ENCODE measurements around the gene NAV2. TPM values are rescaled to one million over a fixed set of nuclear protein-coding genes. Genes with fewer than 3 reads are reported as not detected.

NAV2 gene
- total RNA-seq, 1 donor from 2014 or later = 9.6 TPM

GRCh38 chr11:19961225-19961624 lies 248.6 kb downstream of the NAV2 start:
- H3K4me3 ChIP-seq = no peak overlapping the region
- H2AFZ ChIP-seq (replicated peaks) = no peak overlapping the region
- H3K9ac ChIP-seq = no peak overlapping the region
- Mint-ChIP-seq H3K27ac (no peak overlapping the region), H3K4me1 (peaks cover 20% of the 10 kb centered on the region), H3K9me3 (no peaks in the 10 kb centered on the region), H3K36me3 (peaks cover 11% of the 10 kb centered on the region), H3K4me3 (no peak overlapping the region), H3K27me3 (ENCODE audit: insufficient read depth, low read depth) (peaks cover 3% of the 10 kb centered on the region)
- no peak overlapping the region for H3K27ac ChIP-seq
- H3F3A ChIP-seq (ENCODE audit: low read depth) = no peaks in the 10 kb centered on the region
- no peak for TF ChIP-seq CTCF (IDR thresholded peaks at IDR 0.05)
- TF ChIP-seq EZH2phosphoT487 (IDR thresholded peaks at IDR 0.05) = no peak
- TF ChIP-seq EZH2 (IDR thresholded peaks at IDR 0.05) = no peak
- H3K79me2 ChIP-seq (ENCODE audit: low read depth) = no peaks in the 10 kb centered on the region
- no peaks in the 10 kb centered on the region for H3K4me1 ChIP-seq
- no peaks in the 10 kb centered on the region for H3K9me3 ChIP-seq (ENCODE audit: low read depth)
- H3K36me3 ChIP-seq = no peaks in the 10 kb centered on the region
- H4K20me1 ChIP-seq (ENCODE audit: low read depth) = no peaks in the 10 kb centered on the region
- H3K27me3 ChIP-seq = no peaks in the 10 kb centered on the region
- DNase-seq (ENCODE audit: low spot score) = no peak
- no peak overlapping the region for H3K4me2 ChIP-seq

- no peak for DNase-seq (ENCODE audit: low spot score)
- TF ChIP-seq CTCF (IDR thresholded peaks at IDR 0.05) = no peak
- no peak for TF ChIP-seq EZH2phosphoT487 (IDR thresholded peaks at IDR 0.05)
- no peak for TF ChIP-seq EZH2 (IDR thresholded peaks at IDR 0.05)
- Mint-ChIP-seq H3K4me1 (peaks cover 20% of the 10 kb centered on the region), H3K9me3 (no peaks in the 10 kb centered on the region), H3K27me3 (ENCODE audit: insufficient read depth, low read depth) (peaks cover 3% of the 10 kb centered on the region), H3K27ac (no peak overlapping the region), H3K4me3 (no peak overlapping the region), H3K36me3 (peaks cover 10% of the 10 kb centered on the region)
- no peak overlapping the region for H2AFZ ChIP-seq (replicated peaks)
- no peaks in the 10 kb centered on the region for H3K9me3 ChIP-seq (ENCODE audit: low read depth)
- H3K4me2 ChIP-seq = no peak overlapping the region
- no peaks in the 10 kb centered on the region for H3K27me3 ChIP-seq
- no peaks in the 10 kb centered on the region for H3K4me1 ChIP-seq
- H3K79me2 ChIP-seq (ENCODE audit: low read depth) = no peaks in the 10 kb centered on the region
- H3K27ac ChIP-seq = no peak overlapping the region
- no peak overlapping the region for H3K4me3 ChIP-seq
- H4K20me1 ChIP-seq (ENCODE audit: low read depth) = no peaks in the 10 kb centered on the region
- H3K36me3 ChIP-seq = no peaks in the 10 kb centered on the region
- no peaks in the 10 kb centered on the region for H3F3A ChIP-seq (ENCODE audit: low read depth)
- no peak overlapping the region for H3K9ac ChIP-seq
These were observed 249.6 kb downstream of the NAV2 start for GRCh38 chr11:19962053-19962800.

GRCh38 chr11:19962801-19963175 lies 250.2 kb downstream of the NAV2 start:
- Mint-ChIP-seq H3K27ac (no peak overlapping the region), H3K36me3 (peaks cover 9% of the 10 kb centered on the region), H3K4me1 (peaks cover 20% of the 10 kb centered on the region), H3K9me3 (no peaks in the 10 kb centered on the region), H3K4me3 (no peak overlapping the region), H3K27me3 (ENCODE audit: insufficient read depth, low read depth) (peaks cover 3% of the 10 kb centered on the region)
- no peaks in the 10 kb centered on the region for H3K9me3 ChIP-seq (ENCODE audit: low read depth)
- no peaks in the 10 kb centered on the region for H3K36me3 ChIP-seq
- H3K9ac ChIP-seq = no peak overlapping the region
- H2AFZ ChIP-seq (replicated peaks) = no peak overlapping the region
- no peak overlapping the region for H3K4me3 ChIP-seq
- no peaks in the 10 kb centered on the region for H3K79me2 ChIP-seq (ENCODE audit: low read depth)
- no peaks in the 10 kb centered on the region for H4K20me1 ChIP-seq (ENCODE audit: low read depth)
- no peak overlapping the region for H3K4me2 ChIP-seq
- TF ChIP-seq CTCF (IDR thresholded peaks at IDR 0.05) (no peak), EZH2 (IDR thresholded peaks at IDR 0.05) (no peak), EZH2phosphoT487 (IDR thresholded peaks at IDR 0.05) (no peak)
- H3F3A ChIP-seq (ENCODE audit: low read depth) = no peaks in the 10 kb centered on the region
- DNase-seq (ENCODE audit: low spot score) = no peak
- H3K4me1 ChIP-seq = no peaks in the 10 kb centered on the region
- no peaks in the 10 kb centered on the region for H3K27me3 ChIP-seq
- H3K27ac ChIP-seq = no peak overlapping the region

Data from neural progenitor cell (in vitro differentiated cells).